ENCODE measurements around the gene TAF1B.

GRCh38 chr2:9918275-9918674 is 75.0 kb downstream of the TAF1B start:
- TF ChIP-seq CTCF (conservative IDR thresholded peaks at IDR 0.05; ENCODE audit: low read depth, low read length) (no peak), EZH2 (IDR thresholded peaks at IDR 0.05; ENCODE audit: borderline replicate concordance, low read depth, low read length, poor library complexity, severe bottlenecking) (no peak)
